ENCODE measurements around the gene SPOUT1. TPM values are rescaled to one million over a fixed set of nuclear protein-coding genes. Genes with fewer than 3 reads are reported as not detected.

Gene SPOUT1
- polyA plus RNA-seq, 1 donor from 2014 or later = 34.7 TPM

GRCh38 chr9:128824911-128825310, 4.7 kb downstream of the SPOUT1 start:
- Histone ChIP-seq H3K9me2 (ENCODE audit: insufficient read depth, low read length) (no peaks in the 10 kb centered on the region), H3K79me2 (replicated peaks; ENCODE audit: insufficient read depth, low read length) (no peaks in the 10 kb centered on the region), H4K20me1 (ENCODE audit: insufficient read depth) (no peaks in the 10 kb centered on the region), H3K9me3 (ENCODE audit: low read length) (no peaks in the 10 kb centered on the region), H3K4me3 (ENCODE audit: low read length) (no peak overlapping the region), H3K27me3 (ENCODE audit: insufficient read depth, low read depth, low read length) (no peaks in the 10 kb centered on the region), H3F3A (ENCODE audit: insufficient read depth, low read length, poor library complexity, severe bottlenecking) (no peaks in the 10 kb centered on the region), H3K9ac (ENCODE audit: low read length) (no peak overlapping the region), H3K27ac (ENCODE audit: low read length) (no peak overlapping the region), H3K36me3 (ENCODE audit: insufficient read depth, low read length) (no peaks in the 10 kb centered on the region), H2AFZ (ENCODE audit: low read depth, low read length) (no peak overlapping the region), H3K4me2 (ENCODE audit: low read length) (no peak overlapping the region)
- no peak for TF ChIP-seq REST (IDR thresholded peaks at IDR 0.05; ENCODE audit: borderline replicate concordance)
- TF ChIP-seq EZH2 (IDR thresholded peaks at IDR 0.05; ENCODE audit: borderline replicate concordance, insufficient read depth, low read length, poor library complexity, severe bottlenecking) = no peak
- no peak for TF ChIP-seq RAD21 (conservative IDR thresholded peaks at IDR 0.05)
- no peak for TF ChIP-seq MXI1 (conservative IDR thresholded peaks at IDR 0.05; ENCODE audit: poor library complexity, severe bottlenecking)
- TF ChIP-seq EP300 (conservative IDR thresholded peaks at IDR 0.05; ENCODE audit: poor library complexity, severe bottlenecking) = no peak
- TF ChIP-seq POLR2AphosphoS5 (IDR thresholded peaks at IDR 0.05) = no peak
- no peak for TF ChIP-seq TAF1 (IDR thresholded peaks at IDR 0.05; ENCODE audit: low read depth)
- no peak for TF ChIP-seq CTCF (IDR thresholded peaks at IDR 0.05; ENCODE audit: poor library complexity, severe bottlenecking)
- TF ChIP-seq SMC3 (conservative IDR thresholded peaks at IDR 0.05; ENCODE audit: poor library complexity) = no peak

GRCh38 chr9:128823903-128824406, 5.6 kb downstream of the SPOUT1 start:
- H3K36me3 ChIP-seq (ENCODE audit: insufficient read depth, low read length) = no peaks in the 10 kb centered on the region
- H3K79me2 ChIP-seq (replicated peaks; ENCODE audit: insufficient read depth, low read length) = no peaks in the 10 kb centered on the region
- no peak overlapping the region for H3K4me3 ChIP-seq (ENCODE audit: low read length)
- no peaks in the 10 kb centered on the region for H3K27me3 ChIP-seq (ENCODE audit: insufficient read depth, low read depth, low read length)
- H3K4me2 ChIP-seq (ENCODE audit: low read length) = no peak overlapping the region
- H3K9me3 ChIP-seq (ENCODE audit: low read length) = no peaks in the 10 kb centered on the region
- no peak overlapping the region for H3K27ac ChIP-seq (ENCODE audit: low read length)
- no peaks in the 10 kb centered on the region for H4K20me1 ChIP-seq (ENCODE audit: insufficient read depth)
- no peak overlapping the region for H3K9ac ChIP-seq (ENCODE audit: low read length)
- H2AFZ ChIP-seq (ENCODE audit: low read depth, low read length) = no peak overlapping the region
- H3F3A ChIP-seq (ENCODE audit: insufficient read depth, low read length, poor library complexity, severe bottlenecking) = no peaks in the 10 kb centered on the region
- TF ChIP-seq SMC3 (conservative IDR thresholded peaks at IDR 0.05; ENCODE audit: poor library complexity) (no peak), TAF1 (IDR thresholded peaks at IDR 0.05; ENCODE audit: low read depth) (no peak), POLR2AphosphoS5 (IDR thresholded peaks at IDR 0.05) (no peak), CTCF (IDR thresholded peaks at IDR 0.05; ENCODE audit: poor library complexity, severe bottlenecking) (no peak), MXI1 (conservative IDR thresholded peaks at IDR 0.05; ENCODE audit: poor library complexity, severe bottlenecking) (no peak), EZH2 (IDR thresholded peaks at IDR 0.05; ENCODE audit: borderline replicate concordance, insufficient read depth, low read length, poor library complexity, severe bottlenecking) (no peak), EP300 (conservative IDR thresholded peaks at IDR 0.05; ENCODE audit: poor library complexity, severe bottlenecking) (no peak), RAD21 (conservative IDR thresholded peaks at IDR 0.05) (no peak), REST (IDR thresholded peaks at IDR 0.05; ENCODE audit: borderline replicate concordance) (no peak)
- no peaks in the 10 kb centered on the region for H3K9me2 ChIP-seq (ENCODE audit: insufficient read depth, low read length)
